Measurements from ENCODE around the gene CFAP126. TPM values are rescaled to one million over a fixed set of nuclear protein-coding genes. Genes with fewer than 3 reads are reported as not detected.

CFAP126 gene
- total and polyA plus RNA-seq, 2 donors (not counting 1 experiment from before 2014, with no cell fraction given) = not detected

- no peaks in the 10 kb centered on the region for H3K27me3 Mint-ChIP-seq
- peak; percentile 76 for ATAC-seq (ENCODE audit: low read depth)
- H3K79me2 ChIP-seq (ENCODE audit: control insufficient read depth, insufficient read depth, low read length) = peaks cover 9% of the 10 kb centered on the region
- peaks cover 0 to 2% of the 10 kb centered on the region in 2 experiments for H3K36me3 ChIP-seq (replicated peaks in 1 of 2; ENCODE audit: control extremely low read depth in 1 of 2, control insufficient read depth in 1 of 2, extremely low read depth in 1 of 2, insufficient read depth in 2 of 2, low read length in 1 of 2)
- H3K9me3 ChIP-seq (ENCODE audit: control extremely low read depth in 1 of 3, control insufficient read depth in 2 of 3, insufficient read depth in 1 of 3, low read length in 2 of 3) = peaks cover 0 to 6% (median 0%) of the 10 kb centered on the region in 3 donors
- ChIA-PET CTCF (interaction anchor here (0.9 to 2.0 kb wide), 8 partner anchors 9 to 197 kb away, joined by 3 to 14 read pairs (median 4); partner anchors contain the start of gene NDUFS2), POLR2A (interaction anchor here (0.9 to 1.5 kb wide), 3 partner anchors 9 to 340 kb away, joined by 3 to 6 read pairs (median 3); no protein-coding TSS in a partner anchor)
- peak; percentile 97 for DNase-seq
- H3K4me1 ChIP-seq (ENCODE audit: control insufficient read depth in 2 of 2, insufficient read depth in 2 of 2, low read length in 2 of 2) = peaks cover 13 to 20% of the 10 kb centered on the region in 2 donors
- H3K4me2 ChIP-seq (replicated peaks; ENCODE audit: low read depth, low read length, poor library complexity, severe bottlenecking) = peak overlapping the region; percentile 81
- H3K9me3 Mint-ChIP-seq (ENCODE audit: insufficient read depth) = no peaks in the 10 kb centered on the region
- H3K4me3 Mint-ChIP-seq = peak overlapping the region; percentile 100
- peak overlapping the region; percentile 73 for H2AFZ ChIP-seq (ENCODE audit: insufficient read depth, low read depth, low read length, poor library complexity, severe bottlenecking)
- peak overlapping the region; percentile 100 for H3K27ac Mint-ChIP-seq
- peaks cover 28% of the 10 kb centered on the region for H3K4me1 Mint-ChIP-seq
- H3K9ac ChIP-seq (ENCODE audit: low read length) = peak overlapping the region; percentile 89
- intact Hi-C loops (cut with micrococcal nuclease) = loop anchor here (1.0 to 10.0 kb wide), 5 partner anchors 9 to 1305 kb away; partner anchors contain the start of genes ATF6 and IGSF8
- peak overlapping the region; percentile 97 to 100 for H3K27ac ChIP-seq (ENCODE audit: low read length in 2 of 2)
- H3K27me3 ChIP-seq (replicated peaks in 1 of 4; ENCODE audit: control extremely low read depth in 1 of 4, control insufficient read depth in 3 of 4, insufficient read depth in 4 of 4, low read length in 3 of 4) = no peaks in the 10 kb centered on the region
- peak overlapping the region; percentile 76 to 96 (median 86) for H3K4me3 ChIP-seq (ENCODE audit: control extremely low read depth in 1 of 5, extremely low read depth in 1 of 5, insufficient read depth in 1 of 5, low read depth in 2 of 5, low read length in 4 of 5)
- WGBS (ENCODE audit: insufficient coverage) = under 1% methylated on average over 52 of the region's 53 CpGs
- TF ChIP-seq CTCF (IDR thresholded peaks at IDR 0.05) (peak; percentile 86), EZH2 (IDR thresholded peaks at IDR 0.05; ENCODE audit: borderline replicate concordance, insufficient read depth, low read depth, low read length, poor library complexity, severe bottlenecking) (no peak)
- no peaks in the 10 kb centered on the region for H4K20me1 ChIP-seq (ENCODE audit: control insufficient read depth, insufficient read depth, low read length, poor library complexity, severe bottlenecking)
These were observed 31.8 kb upstream of the CFAP126 start for GRCh38 chr1:161399257-161399998.

GRCh38 chr1:161398900-161399256 is 31.2 kb upstream of the CFAP126 start:
- peak overlapping the region; percentile 89 for H3K9ac ChIP-seq (ENCODE audit: low read length)
- ChIA-PET CTCF (no interaction called here), POLR2A (no interaction called here)
- 13% methylated on average over 17 of the region's 17 CpGs for WGBS (ENCODE audit: insufficient coverage)
- H3K36me3 ChIP-seq (replicated peaks in 1 of 2; ENCODE audit: control extremely low read depth in 1 of 2, control insufficient read depth in 1 of 2, extremely low read depth in 1 of 2, insufficient read depth in 2 of 2, low read length in 1 of 2) = peaks cover 0 to 2% of the 10 kb centered on the region in 2 experiments
- H3K27me3 ChIP-seq (replicated peaks in 1 of 4; ENCODE audit: control extremely low read depth in 1 of 4, control insufficient read depth in 3 of 4, insufficient read depth in 4 of 4, low read length in 3 of 4) = no peaks in the 10 kb centered on the region
- H3K9me3 ChIP-seq (ENCODE audit: control extremely low read depth in 1 of 3, control insufficient read depth in 2 of 3, insufficient read depth in 1 of 3, low read length in 2 of 3) = peaks cover 0 to 2% (median 0%) of the 10 kb centered on the region in 3 donors
- intact Hi-C loops (cut with micrococcal nuclease) = loop anchor here (1.0 to 10.0 kb wide), 5 partner anchors 9 to 1304 kb away; partner anchors contain the start of genes ATF6 and IGSF8
- peak overlapping the region; percentile 73 for H2AFZ ChIP-seq (ENCODE audit: insufficient read depth, low read depth, low read length, poor library complexity, severe bottlenecking)
- peak overlapping the region; percentile 97 to 100 for H3K27ac ChIP-seq (ENCODE audit: low read length in 2 of 2)
- TF ChIP-seq EZH2 (IDR thresholded peaks at IDR 0.05; ENCODE audit: borderline replicate concordance, insufficient read depth, low read depth, low read length, poor library complexity, severe bottlenecking) = no peak
- TF ChIP-seq CTCF (IDR thresholded peaks at IDR 0.05) = no peak
- Mint-ChIP-seq H3K9me3 (ENCODE audit: insufficient read depth) (no peaks in the 10 kb centered on the region), H3K4me3 (peak overlapping the region; percentile 100), H3K27me3 (no peaks in the 10 kb centered on the region), H3K27ac (peak overlapping the region; percentile 100), H3K4me1 (peaks cover 26% of the 10 kb centered on the region)
- peak overlapping the region; percentile 81 for H3K4me2 ChIP-seq (replicated peaks; ENCODE audit: low read depth, low read length, poor library complexity, severe bottlenecking)
- peaks cover 13 to 20% of the 10 kb centered on the region in 2 donors for H3K4me1 ChIP-seq (ENCODE audit: control insufficient read depth in 2 of 2, insufficient read depth in 2 of 2, low read length in 2 of 2)
- no peak for ATAC-seq (ENCODE audit: low read depth)
- H3K79me2 ChIP-seq (ENCODE audit: control insufficient read depth, insufficient read depth, low read length) = peaks cover 9% of the 10 kb centered on the region
- no peaks in the 10 kb centered on the region for H4K20me1 ChIP-seq (ENCODE audit: control insufficient read depth, insufficient read depth, low read length, poor library complexity, severe bottlenecking)
- H3K4me3 ChIP-seq (ENCODE audit: control extremely low read depth in 1 of 5, extremely low read depth in 1 of 5, insufficient read depth in 1 of 5, low read depth in 2 of 5, low read length in 4 of 5) = peak overlapping the region; percentile 76 to 96 (median 86)
- no peak for DNase-seq

Data from B cell (primary cell).